Islet of Langerhans (tissue), 1 donor: ENCODE results near the gene AGR2.
"Not testable (repeated sequence)": the region's sequence is repeated elsewhere in the genome, so short reads cannot be mapped to it uniquely, and the experiment has no call there.

Source experiments
- FAIRE-seq: peaks from one replicate; lab custom pipeline; 2011; peaks lifted over from hg19 to GRCh38; lab: Jason Lieb, UNC

Gene AGR2

GRCh38 chr7:16773884-16774283 is 30.9 kb downstream of the AGR2 start:
- no peak for FAIRE-seq

- FAIRE-seq: no peak
These were observed 31.5 kb downstream of the AGR2 start for GRCh38 chr7:16773326-16773725.

- FAIRE-seq: no peak
These were observed 34.0 kb downstream of the AGR2 start for GRCh38 chr7:16770657-16771329.

GRCh38 chr7:16769994-16770393 is 34.8 kb downstream of the AGR2 start:
- FAIRE-seq: not testable (repeated sequence)

- no peak for FAIRE-seq
These were observed 39.4 kb downstream of the AGR2 start for GRCh38 chr7:16765436-16765859.

GRCh38 chr7:16764942-16765341 is 39.9 kb downstream of the AGR2 start:
- FAIRE-seq: no peak

GRCh38 chr7:16762177-16762576 is 42.6 kb downstream of the AGR2 start:
- FAIRE-seq: no peak

GRCh38 chr7:16759840-16760239 is 45.0 kb downstream of the AGR2 start:
- FAIRE-seq: no peak

- no peak for FAIRE-seq
These were observed 45.9 kb downstream of the AGR2 start for GRCh38 chr7:16758631-16759611.

GRCh38 chr7:16758036-16758435 is 46.8 kb downstream of the AGR2 start:
- no peak for FAIRE-seq

GRCh38 chr7:16755397-16755796 is 49.4 kb downstream of the AGR2 start:
- peak; percentile 82 for FAIRE-seq

- no peak for FAIRE-seq
These were observed 49.9 kb downstream of the AGR2 start for GRCh38 chr7:16754856-16755317.

- no peak for FAIRE-seq
These were observed 50.6 kb downstream of the AGR2 start for GRCh38 chr7:16753932-16754855.

GRCh38 chr7:16753102-16753931 is 51.5 kb downstream of the AGR2 start, which contains the start of gene TSPAN13:
TSS of gene TSPAN13 (plus strand) at chr7:16753755. CDS start at chr7:16753968, 213 bp downstream.
- FAIRE-seq: peak; percentile 72

- FAIRE-seq: no peak
These were observed 57.7 kb downstream of the AGR2 start for GRCh38 chr7:16747102-16747501.

- peak; percentile 47 for FAIRE-seq
These were observed 59.2 kb downstream of the AGR2 start for GRCh38 chr7:16745645-16746044.

GRCh38 chr7:16744518-16745250 is 60.1 kb downstream of the AGR2 start:
- FAIRE-seq: no peak

- FAIRE-seq: no peak
These were observed 61.6 kb downstream of the AGR2 start for GRCh38 chr7:16743236-16743635.

GRCh38 chr7:16742547-16742946 is 62.3 kb downstream of the AGR2 start:
- FAIRE-seq: no peak
